ENCODE measurements around the gene TSSC4. TPM values are rescaled to one million over a fixed set of nuclear protein-coding genes. Genes with fewer than 3 reads are reported as not detected.

Gene TSSC4
- total and polyA plus RNA-seq, 2 of the 13 experiments (the other 11 are each of a cell fraction or from before 2014, with no cell fraction given): 16.2 to 58.6 TPM

DNA sequence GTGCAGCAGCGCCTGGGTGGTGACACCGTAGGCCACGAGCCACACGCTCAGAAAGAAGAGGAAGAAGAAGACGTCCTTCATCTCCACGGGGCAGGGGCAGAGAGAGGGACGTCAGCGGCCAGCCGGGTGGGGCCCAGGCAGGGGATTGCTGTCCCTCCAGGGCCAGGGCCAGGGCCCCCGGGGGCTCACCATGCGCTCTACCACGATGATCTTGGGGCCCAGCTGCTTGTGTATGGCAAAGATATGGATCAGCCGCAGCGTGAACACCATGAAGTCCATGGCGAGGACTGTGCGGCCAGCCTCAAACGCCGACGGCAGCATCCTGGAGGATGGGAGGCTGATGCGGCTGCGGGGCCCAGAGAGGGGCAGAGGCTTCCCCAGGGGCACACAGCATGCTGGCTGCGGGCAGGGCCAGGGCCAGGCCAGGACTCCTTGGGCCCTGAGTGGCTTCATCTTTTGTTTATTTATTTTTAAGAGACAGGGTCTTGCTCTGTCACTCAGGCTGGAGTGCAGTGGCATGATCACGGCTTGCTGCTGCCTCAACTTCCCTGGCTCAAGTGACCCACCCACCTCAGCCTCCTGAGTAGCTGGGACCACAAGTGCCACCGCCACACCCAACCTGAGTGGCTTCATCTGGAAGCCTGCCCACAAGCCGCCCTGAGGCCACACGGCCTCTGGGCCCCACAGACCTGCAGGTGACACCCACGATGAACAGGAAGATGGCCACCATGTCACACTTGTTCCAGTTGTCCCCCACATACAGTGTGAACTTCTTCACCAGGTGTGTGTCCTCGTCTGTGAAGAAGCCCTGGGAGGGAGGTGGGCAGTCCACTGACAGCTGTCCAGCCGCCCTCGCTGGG lies 11.1 kb downstream of the TSSC4 start:
- DNase-seq (ENCODE audit: low spot score): no peak
- H3K36me3 ChIP-seq (replicated peaks in 1 of 2; ENCODE audit: control insufficient read depth in 1 of 2, insufficient read depth in 2 of 2, low read length in 2 of 2): no peaks in the 10 kb centered on the region
- no peaks in the 10 kb centered on the region for H3K9me3 ChIP-seq (ENCODE audit: low read length)
- no TSS peak for BruUV-seq (replicated peaks)
- 90% methylated on average over 23 of the region's 30 CpGs for WGBS (ENCODE audit: low lambda C conversion rate)
- H3K4me1 ChIP-seq (ENCODE audit: insufficient read depth, low read length): peaks cover 58% of the 10 kb centered on the region
- H3K4me3 ChIP-seq (replicated peaks in 1 of 3; ENCODE audit: insufficient read depth in 1 of 3, low read depth in 2 of 3, low read length in 3 of 3): no peak overlapping the region
- no peaks in the 10 kb centered on the region for H4K20me1 ChIP-seq (ENCODE audit: insufficient read depth, low read length)
- intact Hi-C loops (cut with micrococcal nuclease; ENCODE audit: unreplicated experiment): no loop called here
- H3K79me2 ChIP-seq (ENCODE audit: insufficient read depth, low read length): no peaks in the 10 kb centered on the region
- 0 out of 2 replicates have a peak overlapping the region, but pooled peaks have one; percentile 5 for H3K4me2 ChIP-seq (ENCODE audit: low read depth, low read length)
- no peak overlapping the region for H2AFZ ChIP-seq (ENCODE audit: low read length)
- H3K27ac ChIP-seq (ENCODE audit: extremely low read length, insufficient read depth, low read length): no peak overlapping the region
- ChIA-PET POLR2A (interaction anchor here (5.7 kb wide), 1 partner anchor 11 kb away, joined by 49 read pairs; the partner anchor contains the start of gene TSSC4), CTCF (ENCODE audit: low intra/inter-chr PET ratio, low total read pairs) (no interaction called here)
- no peaks in the 10 kb centered on the region; a peak in 1 of 5 replicates for H3K27me3 ChIP-seq (ENCODE audit: control insufficient read depth in 1 of 2, insufficient read depth in 2 of 2, low read length in 2 of 2)
- in situ Hi-C loops (cut with HindIII; ENCODE audit: extremely low pct_ligation_motif_present, low pct_unique_long_range_greater_than_20kb): no loop called here
- ATAC-seq: no peak
- H3K9ac ChIP-seq (ENCODE audit: insufficient read depth, low read depth, low read length): peak overlapping the region; percentile 11; the same call in 1 of the 2 replicates
- FAIRE-seq: no peak
- no peak for TF ChIP-seq POLR2AphosphoS2 (IDR thresholded peaks at IDR 0.05; ENCODE audit: low read depth, low read length)
- TF ChIP-seq ZNF768 (CRISPR knock-in tag; IDR thresholded peaks at IDR 0.05): peak; percentile 98
- TF ChIP-seq DR1 (CRISPR knock-in tag; IDR thresholded peaks at IDR 0.05): no peak
- TF ChIP-seq, protein P1, sequence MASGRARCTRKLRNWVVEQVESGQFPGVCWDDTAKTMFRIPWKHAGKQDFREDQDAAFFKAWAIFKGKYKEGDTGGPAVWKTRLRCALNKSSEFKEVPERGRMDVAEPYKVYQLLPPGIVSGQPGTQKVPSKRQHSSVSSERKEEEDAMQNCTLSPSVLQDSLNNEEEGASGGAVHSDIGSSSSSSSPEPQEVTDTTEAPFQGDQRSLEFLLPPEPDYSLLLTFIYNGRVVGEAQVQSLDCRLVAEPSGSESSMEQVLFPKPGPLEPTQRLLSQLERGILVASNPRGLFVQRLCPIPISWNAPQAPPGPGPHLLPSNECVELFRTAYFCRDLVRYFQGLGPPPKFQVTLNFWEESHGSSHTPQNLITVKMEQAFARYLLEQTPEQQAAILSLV (CRISPR knock-in tag; IDR thresholded peaks at IDR 0.05; ENCODE audit: borderline replicate concordance): 0 out of 2 replicates have a peak, but pooled peaks have one; percentile 20
- TF ChIP-seq, protein P2, sequence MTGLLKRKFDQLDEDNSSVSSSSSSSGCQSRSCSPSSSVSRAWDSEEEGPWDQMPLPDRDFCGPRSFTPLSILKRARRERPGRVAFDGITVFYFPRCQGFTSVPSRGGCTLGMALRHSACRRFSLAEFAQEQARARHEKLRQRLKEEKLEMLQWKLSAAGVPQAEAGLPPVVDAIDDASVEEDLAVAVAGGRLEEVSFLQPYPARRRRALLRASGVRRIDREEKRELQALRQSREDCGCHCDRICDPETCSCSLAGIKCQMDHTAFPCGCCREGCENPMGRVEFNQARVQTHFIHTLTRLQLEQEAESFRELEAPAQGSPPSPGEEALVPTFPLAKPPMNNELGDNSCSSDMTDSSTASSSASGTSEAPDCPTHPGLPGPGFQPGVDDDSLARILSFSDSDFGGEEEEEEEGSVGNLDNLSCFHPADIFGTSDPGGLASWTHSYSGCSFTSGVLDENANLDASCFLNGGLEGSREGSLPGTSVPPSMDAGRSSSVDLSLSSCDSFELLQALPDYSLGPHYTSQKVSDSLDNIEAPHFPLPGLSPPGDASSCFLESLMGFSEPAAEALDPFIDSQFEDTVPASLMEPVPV (CRISPR knock-in tag; IDR thresholded peaks at IDR 0.05): 0 out of 2 replicates have a peak, but pooled peaks have one; percentile 49
- 0 out of 2 replicates have a peak, but pooled peaks have one; percentile 50 for TF ChIP-seq ZNF30 (CRISPR knock-in tag; IDR thresholded peaks at IDR 0.05)
- TF ChIP-seq KDM5B (CRISPR knock-in tag; IDR thresholded peaks at IDR 0.05; ENCODE audit: borderline replicate concordance): peak; percentile 13; the same call in 1 of the 2 replicates
- TF ChIP-seq, protein P3, sequence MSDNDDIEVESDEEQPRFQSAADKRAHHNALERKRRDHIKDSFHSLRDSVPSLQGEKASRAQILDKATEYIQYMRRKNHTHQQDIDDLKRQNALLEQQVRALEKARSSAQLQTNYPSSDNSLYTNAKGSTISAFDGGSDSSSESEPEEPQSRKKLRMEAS (IDR thresholded peaks at IDR 0.05): 0 out of 2 replicates have a peak, but pooled peaks have one; percentile 12
- no peak for TF ChIP-seq FOXP1 (IDR thresholded peaks at IDR 0.05)
- no peak for TF ChIP-seq FOXP1 (CRISPR knock-in tag; IDR thresholded peaks at IDR 0.05)
- no peak for TF ChIP-seq NR1H2 (CRISPR knock-in tag; IDR thresholded peaks at IDR 0.05; ENCODE audit: borderline replicate concordance, low read depth)
- TF ChIP-seq, protein P4, sequence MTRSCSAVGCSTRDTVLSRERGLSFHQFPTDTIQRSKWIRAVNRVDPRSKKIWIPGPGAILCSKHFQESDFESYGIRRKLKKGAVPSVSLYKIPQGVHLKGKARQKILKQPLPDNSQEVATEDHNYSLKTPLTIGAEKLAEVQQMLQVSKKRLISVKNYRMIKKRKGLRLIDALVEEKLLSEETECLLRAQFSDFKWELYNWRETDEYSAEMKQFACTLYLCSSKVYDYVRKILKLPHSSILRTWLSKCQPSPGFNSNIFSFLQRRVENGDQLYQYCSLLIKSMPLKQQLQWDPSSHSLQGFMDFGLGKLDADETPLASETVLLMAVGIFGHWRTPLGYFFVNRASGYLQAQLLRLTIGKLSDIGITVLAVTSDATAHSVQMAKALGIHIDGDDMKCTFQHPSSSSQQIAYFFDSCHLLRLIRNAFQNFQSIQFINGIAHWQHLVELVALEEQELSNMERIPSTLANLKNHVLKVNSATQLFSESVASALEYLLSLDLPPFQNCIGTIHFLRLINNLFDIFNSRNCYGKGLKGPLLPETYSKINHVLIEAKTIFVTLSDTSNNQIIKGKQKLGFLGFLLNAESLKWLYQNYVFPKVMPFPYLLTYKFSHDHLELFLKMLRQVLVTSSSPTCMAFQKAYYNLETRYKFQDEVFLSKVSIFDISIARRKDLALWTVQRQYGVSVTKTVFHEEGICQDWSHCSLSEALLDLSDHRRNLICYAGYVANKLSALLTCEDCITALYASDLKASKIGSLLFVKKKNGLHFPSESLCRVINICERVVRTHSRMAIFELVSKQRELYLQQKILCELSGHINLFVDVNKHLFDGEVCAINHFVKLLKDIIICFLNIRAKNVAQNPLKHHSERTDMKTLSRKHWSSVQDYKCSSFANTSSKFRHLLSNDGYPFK (CRISPR knock-in tag; IDR thresholded peaks at IDR 0.05; ENCODE audit: borderline replicate concordance): no peak
- no peak for TF ChIP-seq ZNF605 (CRISPR knock-in tag; IDR thresholded peaks at IDR 0.05)
- 0 out of 2 replicates have a peak, but pooled peaks have one; percentile 10 for TF ChIP-seq ZNF33B (CRISPR knock-in tag; IDR thresholded peaks at IDR 0.05)
- TF ChIP-seq CCAR2 (optimal IDR thresholded peaks at IDR 0.05; ENCODE audit: low read depth, low read length): no peak
- TF ChIP-seq, protein P5, sequence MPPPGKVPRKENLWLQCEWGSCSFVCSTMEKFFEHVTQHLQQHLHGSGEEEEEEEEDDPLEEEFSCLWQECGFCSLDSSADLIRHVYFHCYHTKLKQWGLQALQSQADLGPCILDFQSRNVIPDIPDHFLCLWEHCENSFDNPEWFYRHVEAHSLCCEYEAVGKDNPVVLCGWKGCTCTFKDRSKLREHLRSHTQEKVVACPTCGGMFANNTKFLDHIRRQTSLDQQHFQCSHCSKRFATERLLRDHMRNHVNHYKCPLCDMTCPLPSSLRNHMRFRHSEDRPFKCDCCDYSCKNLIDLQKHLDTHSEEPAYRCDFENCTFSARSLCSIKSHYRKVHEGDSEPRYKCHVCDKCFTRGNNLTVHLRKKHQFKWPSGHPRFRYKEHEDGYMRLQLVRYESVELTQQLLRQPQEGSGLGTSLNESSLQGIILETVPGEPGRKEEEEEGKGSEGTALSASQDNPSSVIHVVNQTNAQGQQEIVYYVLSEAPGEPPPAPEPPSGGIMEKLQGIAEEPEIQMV (CRISPR knock-in tag; IDR thresholded peaks at IDR 0.05; ENCODE audit: low read depth): 0 out of 2 replicates have a peak, but pooled peaks have one; percentile 20

All from HepG2 (cell line).